ENCODE data around the gene SYTL3.
"Not testable (repeated sequence)": the region's sequence is repeated elsewhere in the genome, so short reads cannot be mapped to it uniquely, and the experiment has no call there.

Gene SYTL3, protein sequence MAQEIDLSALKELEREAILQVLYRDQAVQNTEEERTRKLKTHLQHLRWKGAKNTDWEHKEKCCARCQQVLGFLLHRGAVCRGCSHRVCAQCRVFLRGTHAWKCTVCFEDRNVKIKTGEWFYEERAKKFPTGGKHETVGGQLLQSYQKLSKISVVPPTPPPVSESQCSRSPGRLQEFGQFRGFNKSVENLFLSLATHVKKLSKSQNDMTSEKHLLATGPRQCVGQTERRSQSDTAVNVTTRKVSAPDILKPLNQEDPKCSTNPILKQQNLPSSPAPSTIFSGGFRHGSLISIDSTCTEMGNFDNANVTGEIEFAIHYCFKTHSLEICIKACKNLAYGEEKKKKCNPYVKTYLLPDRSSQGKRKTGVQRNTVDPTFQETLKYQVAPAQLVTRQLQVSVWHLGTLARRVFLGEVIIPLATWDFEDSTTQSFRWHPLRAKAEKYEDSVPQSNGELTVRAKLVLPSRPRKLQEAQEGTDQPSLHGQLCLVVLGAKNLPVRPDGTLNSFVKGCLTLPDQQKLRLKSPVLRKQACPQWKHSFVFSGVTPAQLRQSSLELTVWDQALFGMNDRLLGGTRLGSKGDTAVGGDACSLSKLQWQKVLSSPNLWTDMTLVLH

DNA sequence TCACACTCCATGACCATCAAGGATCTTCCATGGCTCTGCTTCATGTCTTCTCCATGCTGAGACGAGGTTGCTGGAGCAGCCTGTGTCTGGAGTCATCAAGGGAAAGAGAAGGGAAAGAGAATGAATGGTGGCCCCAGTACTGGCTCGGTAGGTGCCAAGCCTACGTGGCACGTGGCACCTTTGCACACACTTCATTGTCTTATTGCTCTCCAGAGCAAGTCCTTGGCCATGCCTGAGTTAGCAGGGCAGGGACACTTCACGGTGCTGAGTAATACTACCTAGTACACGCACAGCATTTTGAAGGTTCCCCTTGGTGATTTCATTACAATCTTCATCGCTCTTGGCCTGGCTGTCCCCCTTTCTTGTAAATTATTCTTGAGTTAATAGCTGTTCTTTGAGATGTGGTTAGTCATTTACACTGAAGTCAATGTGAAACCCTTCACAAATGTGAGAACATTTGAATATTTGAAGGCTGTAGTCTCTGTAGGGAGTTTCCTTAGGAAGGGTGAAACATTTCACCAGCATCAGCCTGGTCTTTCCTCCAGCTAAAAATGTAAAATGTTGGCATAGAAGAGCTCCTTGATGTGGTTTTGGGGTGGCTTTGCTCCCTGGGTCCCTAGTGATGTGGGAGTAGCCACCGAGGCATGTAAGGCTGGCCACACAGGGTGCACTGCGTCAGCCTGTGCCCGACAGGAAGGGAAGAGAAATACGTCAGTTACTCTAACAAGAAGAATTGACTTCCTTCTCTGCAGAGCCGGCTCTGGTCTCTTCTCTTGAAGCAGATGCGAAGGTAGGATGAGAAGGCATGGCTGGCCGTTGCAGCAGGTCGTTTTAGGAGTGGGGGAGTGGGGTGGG, at the start of gene SYTL3:
TSS of gene SYTL3 (plus strand) at position 766 of the 855 bp plus-strand sequence. CDS start 13,215 bp downstream, outside the sequence.
- no peak for TF ChIP-seq CTCF (IDR thresholded peaks at IDR 0.05; ENCODE audit: low read depth, low read length)
- no peak for DNase-seq (ENCODE audit: extremely low read depth, low read depth)

DNA sequence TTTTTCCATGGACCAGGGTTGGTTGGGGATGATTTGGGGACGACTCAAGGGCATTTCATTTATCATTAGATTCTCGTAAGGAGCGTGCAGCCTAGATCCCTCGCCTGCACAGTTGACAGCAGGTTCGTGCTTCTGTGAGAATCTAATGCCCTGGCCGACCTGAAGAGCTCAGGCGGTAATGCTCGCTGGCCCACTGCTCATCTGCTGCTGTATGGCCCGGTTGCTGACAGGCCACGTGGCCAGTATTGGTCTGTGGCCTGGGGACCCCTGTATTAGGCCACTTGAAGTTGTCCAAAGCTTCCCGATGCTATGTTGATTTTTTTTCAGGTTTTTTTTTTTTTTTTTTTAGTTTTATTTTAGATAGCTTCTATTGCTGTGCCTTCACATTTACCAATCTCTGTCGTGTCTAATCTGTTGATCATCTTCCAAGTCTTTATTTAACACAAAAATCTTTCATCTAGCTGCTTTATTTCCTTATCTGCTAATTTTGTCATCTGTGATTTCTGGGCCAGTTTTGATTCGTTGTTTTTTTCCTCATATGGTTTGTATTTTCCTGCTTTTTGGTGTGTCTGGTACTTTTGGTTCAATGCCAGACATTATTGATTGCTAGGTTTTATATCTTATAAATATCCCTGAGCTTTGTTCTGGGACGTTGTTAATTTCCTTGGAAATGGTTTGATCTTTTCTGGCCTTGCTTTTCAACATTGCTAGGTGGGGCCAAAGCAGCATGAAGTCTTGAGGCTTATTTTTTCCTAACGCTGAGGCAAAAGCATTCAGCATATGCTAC, 46.4 kb upstream of the SYTL3 start:
- no peak for DNase-seq (ENCODE audit: extremely low read depth, low read depth)
- no peak for TF ChIP-seq CTCF (IDR thresholded peaks at IDR 0.05; ENCODE audit: low read depth, low read length)

DNA sequence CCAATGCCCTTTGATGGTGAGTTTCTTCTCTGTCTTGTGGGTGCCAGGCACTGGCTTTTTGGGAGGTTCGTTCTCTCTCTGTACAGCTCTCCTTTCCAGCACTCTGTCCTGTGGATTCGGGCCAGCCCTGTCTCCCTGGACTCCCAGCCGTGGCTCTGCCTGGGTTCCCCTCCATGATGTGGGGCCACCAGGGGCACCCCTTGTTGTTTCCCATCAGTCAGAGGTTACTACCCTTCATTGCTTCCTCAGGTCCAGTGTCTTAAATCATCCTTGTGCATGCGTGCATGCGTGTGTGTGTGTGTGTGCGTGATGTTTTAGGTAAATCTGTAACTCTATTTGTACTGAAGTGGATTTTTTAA, 45.8 kb upstream of the SYTL3 start:
- no peak for TF ChIP-seq CTCF (IDR thresholded peaks at IDR 0.05; ENCODE audit: low read depth, low read length)
- DNase-seq (ENCODE audit: extremely low read depth, low read depth): no peak

- peak; percentile 79 for TF ChIP-seq CTCF (IDR thresholded peaks at IDR 0.05; ENCODE audit: low read depth, low read length)
- DNase-seq (ENCODE audit: extremely low read depth, low read depth): peak; percentile 24
Measured at GRCh38 chr6:158605266-158605878, 44.5 kb upstream of the SYTL3 start.

GRCh38 chr6:158606011-158606410, 43.8 kb upstream of the SYTL3 start:
- not testable (repeated sequence) for DNase-seq (ENCODE audit: extremely low read depth, low read depth)

DNA sequence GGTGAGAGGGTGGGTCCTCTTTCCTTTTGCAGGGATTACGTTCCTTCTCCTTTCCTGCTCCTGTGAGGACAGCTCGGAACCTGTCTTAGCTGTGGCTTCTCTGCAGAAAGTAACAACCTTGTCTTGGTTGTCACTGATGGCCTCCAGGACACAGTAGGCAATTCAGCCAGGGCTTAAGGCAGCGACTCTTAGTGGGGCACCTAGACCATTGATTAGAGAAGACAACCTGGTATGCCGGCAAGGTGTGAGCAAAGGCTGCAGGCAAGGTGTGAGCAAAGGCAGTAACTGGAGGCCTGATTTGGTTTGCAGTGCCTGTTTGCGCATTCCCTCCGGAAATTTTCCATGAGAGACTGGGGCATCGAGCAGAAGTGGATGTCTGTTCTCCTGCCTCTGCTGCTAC, 42.9 kb upstream of the SYTL3 start:
- DNase-seq (ENCODE audit: extremely low read depth, low read depth): no peak
- no peak for TF ChIP-seq CTCF (IDR thresholded peaks at IDR 0.05; ENCODE audit: low read depth, low read length)
